Lung (tissue), 12 donors: ENCODE data around the gene CIAO3. TPM values are rescaled to one million over a fixed set of nuclear protein-coding genes. Genes with fewer than 3 reads are reported as not detected.

Experiments used
- ATAC-seq: fragments of 200-7000 bp; cut with Tn5 transposase; one replicate; pipeline ENCODE4 v1.9.1; 2020; ENCODE audit warnings: moderate number of reproducible peaks; ENCODE audit not compliant: insufficient read depth, low FRiP score
- DNase-seq, 3 donors: peaks; one replicate each; pipeline ENCODE4 v3.0.0-alpha.2; 2013 to 2017
- H3K27ac ChIP-seq, 2 donors: one replicate each; pipeline ENCODE4 v1.5.1; 2013; ENCODE audit warnings: mild to moderate bottlenecking in 2 of 2, moderate library complexity in 2 of 2, control low read depth in 1 of 2, inconsistent platforms in 1 of 2, low read depth in 1 of 2, low read length in 1 of 2
- H3K27me3 ChIP-seq, 3 donors: one replicate each; pipeline ENCODE4 v1.5.1; 2013; ENCODE audit warnings: low read length in 2 of 3; ENCODE audit not compliant: control insufficient read depth in 3 of 3, insufficient read depth in 3 of 3
- H3K36me3 ChIP-seq, 4 donors: one replicate each; pipeline ENCODE4 v1.5.1; 2013; ENCODE audit warnings: low read length in 4 of 4, mild to moderate bottlenecking in 1 of 4, moderate library complexity in 1 of 4; ENCODE audit not compliant: control insufficient read depth in 4 of 4, insufficient read depth in 4 of 4
- H3K4me1 ChIP-seq, 5 donors: one replicate each; pipeline ENCODE4 v1.5.1; 2013; ENCODE audit warnings: low read length in 5 of 5, mild to moderate bottlenecking in 2 of 5, moderate library complexity in 1 of 5; ENCODE audit not compliant: control insufficient read depth in 5 of 5, insufficient read depth in 5 of 5
- H3K4me3 ChIP-seq: one replicate; pipeline ENCODE4 v1.5.1; 2013; ENCODE audit warnings: mild to moderate bottlenecking, control low read depth, moderate library complexity
- H3K9ac ChIP-seq, 2 donors: one replicate each; pipeline ENCODE4 v1.5.1; 2013; ENCODE audit warnings: low read length in 2 of 2, control low read depth in 1 of 2; ENCODE audit not compliant: insufficient read depth in 1 of 2
- H3K9me3 ChIP-seq, 4 donors: one replicate each; pipeline ENCODE4 v1.5.1; 2013; ENCODE audit warnings: low read length in 3 of 4, mild to moderate bottlenecking in 1 of 4, moderate library complexity in 1 of 4; ENCODE audit not compliant: control insufficient read depth in 4 of 4, insufficient read depth in 3 of 4
- WGBS, 2 donors: extraction: QIAGEN DNeasy Blood & Tissue Kit; methylation state at CpG; one replicate each; pipeline ENCODE4 v1.1.7; 2013; 5-methylcytosine and 5-hydroxymethylcytosine counted together
- polyA plus RNA-seq, 2 donors: library from polyadenylated mRNA; stranded (reverse); fragments of 200-250 nt; gene quantifications; one replicate each; pipeline ENCODE4 v1.2.1, GENCODE V29; 2013
- total RNA-seq, 2 donors: library from RNA; depleted of rRNA in 1 of 2; stranded (reverse); fragments of >200 nt in 1 of 2; gene quantifications; one replicate each; pipeline ENCODE4 v1.2.1, GENCODE V29; 2014 to 2021
- TF ChIP-seq, protein P1 (sequence below): IDR thresholded peaks from 2 replicates; pipeline ENCODE4 v1.5.1; 2012; ENCODE audit warnings: mild to moderate bottlenecking; ENCODE audit errors: control extremely low read depth, extremely low read depth
- donor health status: control.
- donor health status: control.
- donor health status: Bipolar disorder and iron deficiency.
- donor health status: healthy.
- donor health status: DM: yes; HTN: yes; CAD: no.

CIAO3 gene
- total and polyA plus RNA-seq, 4 donors: 21.0 to 40.6 (median 30.7) TPM

DNA sequence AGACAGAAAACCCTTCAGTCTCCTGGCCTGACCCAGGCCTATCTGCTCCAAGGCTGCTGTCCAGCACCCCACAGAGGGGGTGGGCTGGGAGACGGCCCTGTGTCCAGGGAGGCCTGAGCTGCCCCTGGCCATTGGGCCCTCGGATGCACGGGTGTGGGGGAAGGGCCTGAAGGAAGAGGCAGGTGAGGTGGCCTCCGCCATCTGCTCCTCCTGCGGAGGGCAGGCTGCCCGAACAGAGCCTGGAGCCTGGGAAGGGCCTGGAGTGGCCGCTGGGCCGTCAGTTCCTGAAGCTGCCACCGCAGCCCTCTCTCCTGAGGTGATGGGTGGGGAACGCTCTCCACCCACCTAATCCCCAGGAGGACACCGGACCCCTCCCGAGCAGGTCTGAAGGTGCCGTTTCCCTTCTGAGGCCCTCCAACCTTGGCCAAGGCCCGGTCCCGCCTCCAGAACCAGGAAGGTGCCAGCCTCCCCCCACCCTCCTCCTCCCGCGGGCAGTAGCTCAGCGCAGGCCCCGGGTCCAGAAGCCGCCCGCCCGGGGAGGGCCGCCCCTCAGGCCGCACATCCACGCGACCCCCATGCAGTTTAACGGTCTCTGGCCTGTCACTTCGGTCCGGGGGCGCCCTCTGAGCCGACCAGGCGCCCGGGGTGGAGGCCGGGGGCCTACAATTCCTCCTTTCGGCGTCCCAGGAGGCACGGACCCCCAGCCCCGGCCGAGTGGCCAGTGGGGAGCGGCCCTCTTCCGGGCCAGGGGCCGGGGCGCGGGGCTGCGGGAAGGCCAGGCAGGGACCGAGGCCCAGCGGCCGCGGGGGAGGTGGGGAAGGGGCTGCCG, 36.0 kb downstream of the CIAO3 start:
- DNase-seq: no peak
- ATAC-seq: no peak
- TF ChIP-seq, protein P1, sequence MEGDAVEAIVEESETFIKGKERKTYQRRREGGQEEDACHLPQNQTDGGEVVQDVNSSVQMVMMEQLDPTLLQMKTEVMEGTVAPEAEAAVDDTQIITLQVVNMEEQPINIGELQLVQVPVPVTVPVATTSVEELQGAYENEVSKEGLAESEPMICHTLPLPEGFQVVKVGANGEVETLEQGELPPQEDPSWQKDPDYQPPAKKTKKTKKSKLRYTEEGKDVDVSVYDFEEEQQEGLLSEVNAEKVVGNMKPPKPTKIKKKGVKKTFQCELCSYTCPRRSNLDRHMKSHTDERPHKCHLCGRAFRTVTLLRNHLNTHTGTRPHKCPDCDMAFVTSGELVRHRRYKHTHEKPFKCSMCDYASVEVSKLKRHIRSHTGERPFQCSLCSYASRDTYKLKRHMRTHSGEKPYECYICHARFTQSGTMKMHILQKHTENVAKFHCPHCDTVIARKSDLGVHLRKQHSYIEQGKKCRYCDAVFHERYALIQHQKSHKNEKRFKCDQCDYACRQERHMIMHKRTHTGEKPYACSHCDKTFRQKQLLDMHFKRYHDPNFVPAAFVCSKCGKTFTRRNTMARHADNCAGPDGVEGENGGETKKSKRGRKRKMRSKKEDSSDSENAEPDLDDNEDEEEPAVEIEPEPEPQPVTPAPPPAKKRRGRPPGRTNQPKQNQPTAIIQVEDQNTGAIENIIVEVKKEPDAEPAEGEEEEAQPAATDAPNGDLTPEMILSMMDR: no peak
- WGBS, 2 donors: 12 to 14% methylated on average over 32 to 49 of the region's 50 CpGs
- H3K27ac ChIP-seq: no peak overlapping the region
- no peak overlapping the region for H3K4me3 ChIP-seq
- H3K9ac ChIP-seq: no peak overlapping the region
- H3K27me3 ChIP-seq: peaks cover 7 to 69% (median 38%) of the 10 kb centered on the region in 3 donors
- H3K36me3 ChIP-seq: no peaks in the 10 kb centered on the region
- H3K9me3 ChIP-seq: peaks cover 0 to 5% (median 0%) of the 10 kb centered on the region in 4 donors
- H3K4me1 ChIP-seq: no peaks in the 10 kb centered on the region

DNA sequence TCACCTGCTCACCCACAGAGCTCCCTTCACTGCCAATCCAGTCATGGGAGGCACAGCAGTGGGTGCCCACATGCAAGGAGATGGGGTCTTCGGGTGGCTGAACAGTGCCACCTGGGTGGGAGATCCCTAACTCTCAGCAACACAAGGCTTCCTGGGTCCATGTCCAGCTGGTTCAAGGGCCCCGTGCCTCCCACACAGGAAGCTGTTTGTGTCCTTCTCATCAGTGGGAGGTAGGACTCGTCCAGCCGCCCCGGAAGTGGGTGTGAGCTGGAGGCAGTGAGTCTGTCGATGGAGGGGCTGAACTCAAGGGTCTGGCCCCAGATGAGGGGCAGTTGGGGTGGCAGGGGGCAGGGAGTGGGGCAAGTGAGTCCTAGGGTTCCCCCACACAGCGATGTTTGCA, 36.8 kb downstream of the CIAO3 start:
- no peak overlapping the region for H3K27ac ChIP-seq
- 74 to 81% methylated on average over 7 of the region's 7 CpGs for WGBS, 2 donors
- TF ChIP-seq, protein P1: no peak
- ATAC-seq (no peak), DNase-seq (no peak)
- no peaks in the 10 kb centered on the region for H3K36me3 ChIP-seq
- H3K9me3 ChIP-seq: peaks cover 0 to 5% (median 0%) of the 10 kb centered on the region in 4 donors
- H3K27me3 ChIP-seq: peaks cover 7 to 70% (median 38%) of the 10 kb centered on the region in 3 donors
- H3K4me1 ChIP-seq: no peaks in the 10 kb centered on the region
- no peak overlapping the region for H3K4me3 ChIP-seq
- H3K9ac ChIP-seq: no peak overlapping the region

GRCh38 chr16:703406-703805, 37.4 kb downstream of the CIAO3 start:
- TF ChIP-seq, protein P1: no peak
- no peaks in the 10 kb centered on the region for H3K4me1 ChIP-seq
- H3K36me3 ChIP-seq: no peaks in the 10 kb centered on the region
- H3K4me3 ChIP-seq: no peak overlapping the region
- DNase-seq (no peak), ATAC-seq (no peak)
- H3K27ac ChIP-seq: no peak overlapping the region
- 76 to 90% methylated on average over 12 of the region's 12 CpGs for WGBS, 2 donors
- peaks cover 0 to 5% (median 0%) of the 10 kb centered on the region in 4 donors for H3K9me3 ChIP-seq
- H3K9ac ChIP-seq: no peak overlapping the region
- H3K27me3 ChIP-seq: peaks cover 7 to 65% (median 38%) of the 10 kb centered on the region in 3 donors
